HG02943 (cell line): ENCODE results near the gene FAM228B.
"Not testable (repeated sequence)": the region's sequence is repeated elsewhere in the genome, so short reads cannot be mapped to it uniquely, and the experiment has no call there.

Experiments used
- ATAC-seq: cut with Tn5 transposase; IDR thresholded peaks from one replicate; pipeline ENCODE4 v1.9.1; 2021; ENCODE audit warnings: mild to moderate bottlenecking, low read depth, moderate library complexity; ENCODE audit not compliant: unreplicated experiment

The FAM228B gene

GRCh38 chr2:24101992-24102391, 21.3 kb upstream of the FAM228B start:
- no peak for ATAC-seq

DNA sequence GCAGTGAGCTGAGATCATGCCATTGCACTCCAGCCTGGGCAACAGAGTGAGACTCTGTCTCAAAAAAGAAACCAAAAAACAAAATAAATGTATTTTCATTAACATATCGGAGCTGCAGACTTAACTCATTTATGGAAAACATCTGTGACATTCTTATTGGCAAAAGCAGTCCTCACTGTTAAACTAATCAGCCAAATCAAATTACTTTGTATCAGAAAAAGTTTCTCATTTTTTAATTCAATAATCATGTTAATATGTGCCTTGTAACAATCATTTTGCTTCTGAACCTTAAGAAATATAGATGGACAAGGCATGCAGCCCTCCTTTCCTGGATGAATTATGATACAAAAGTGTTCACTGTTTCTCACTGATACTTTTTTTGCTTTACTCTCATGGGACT, 20.6 kb upstream of the FAM228B start:
- no peak for ATAC-seq

- ATAC-seq: no peak
These were observed 19.1 kb upstream of the FAM228B start for GRCh38 chr2:24104110-24104650.

DNA sequence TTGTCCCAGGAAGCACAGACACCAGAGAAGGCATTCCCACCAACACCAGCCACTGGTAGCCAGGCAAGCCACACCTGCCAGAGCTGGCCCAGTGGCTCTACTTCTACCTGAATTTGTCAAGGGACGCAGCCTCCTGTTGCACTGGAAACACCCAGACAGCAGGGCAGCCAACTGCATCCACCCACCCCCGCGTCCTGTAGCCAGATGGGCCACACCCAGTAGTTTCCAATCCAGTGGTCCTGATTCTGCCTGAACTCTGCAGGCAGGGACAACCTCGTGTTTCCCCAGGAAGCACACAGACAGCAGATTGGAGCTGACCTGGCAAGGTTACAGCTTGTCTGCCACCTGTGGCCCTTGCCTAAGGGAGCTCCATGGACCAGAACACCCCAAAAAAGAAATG, 18.4 kb upstream of the FAM228B start:
- ATAC-seq: no peak

GRCh38 chr2:24105816-24106215, 17.5 kb upstream of the FAM228B start:
- ATAC-seq: no peak

GRCh38 chr2:24106786-24107185, 16.5 kb upstream of the FAM228B start:
- no peak for ATAC-seq

DNA sequence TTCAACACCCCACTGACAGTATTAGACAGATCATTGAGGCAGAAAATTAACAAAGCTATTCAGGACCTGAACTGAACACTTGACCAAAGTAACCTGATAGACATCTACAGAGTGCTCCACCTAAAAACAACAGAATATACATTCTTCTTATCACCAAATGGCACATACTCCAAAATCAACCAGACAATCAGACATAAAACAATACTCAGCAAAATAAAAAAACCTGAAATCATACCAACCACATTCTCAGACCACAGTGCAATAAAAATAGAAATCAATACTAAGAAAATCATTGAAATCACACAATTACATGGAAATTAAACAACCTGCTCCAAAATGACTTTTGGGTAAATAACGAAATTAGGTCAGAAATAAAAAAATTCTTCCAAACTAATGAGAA, 15.9 kb upstream of the FAM228B start:
- no peak for ATAC-seq

DNA sequence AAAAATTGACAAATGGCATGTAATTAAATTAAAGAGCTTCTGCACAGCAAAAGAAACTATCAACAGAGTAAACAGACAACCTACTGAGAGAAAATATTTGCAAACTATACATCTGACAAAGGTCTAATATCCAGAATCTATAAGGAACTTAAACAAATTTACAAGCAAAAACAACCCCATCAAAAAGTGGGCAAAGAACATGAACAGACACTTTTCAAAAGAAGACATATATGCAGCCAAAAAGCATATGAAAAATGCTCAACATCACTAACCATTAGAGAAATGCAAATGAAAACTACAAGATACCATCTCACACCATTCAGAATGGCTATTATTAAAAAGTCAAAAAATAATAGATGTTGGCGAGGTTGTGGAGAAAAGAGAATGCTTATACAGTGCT, 13.8 kb upstream of the FAM228B start:
- not testable (repeated sequence) for ATAC-seq

DNA sequence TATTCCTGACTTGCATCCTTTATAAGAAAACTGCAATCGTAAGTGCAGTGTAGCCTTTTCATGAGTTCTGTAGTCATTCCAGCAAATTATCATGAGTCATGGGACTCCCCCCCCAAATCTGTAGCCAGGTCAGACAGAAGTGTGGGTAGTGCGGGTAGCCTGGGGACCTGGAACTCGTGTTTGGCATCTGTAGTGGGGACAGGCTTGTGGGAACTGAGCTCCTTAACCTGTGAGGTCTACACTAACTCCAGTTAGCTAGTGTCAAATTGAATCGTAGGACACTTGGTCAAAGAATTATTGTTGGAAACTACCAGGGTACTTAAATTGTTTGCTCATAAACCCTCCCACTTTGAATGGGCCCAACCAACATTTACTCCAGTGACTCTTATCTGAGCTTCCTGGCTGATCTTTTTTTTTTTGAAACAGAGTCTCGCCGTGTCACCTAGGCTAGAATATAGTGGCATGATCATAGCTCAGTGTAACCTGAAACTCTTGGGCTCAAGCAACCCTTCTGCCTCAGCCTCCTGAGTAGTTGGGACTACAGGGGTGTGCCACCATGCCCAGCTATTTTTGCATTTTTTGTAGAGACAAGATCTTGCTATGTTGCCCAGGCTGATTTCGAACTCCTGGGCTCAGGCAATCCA, 12.5 kb upstream of the FAM228B start:
- no peak for ATAC-seq

DNA sequence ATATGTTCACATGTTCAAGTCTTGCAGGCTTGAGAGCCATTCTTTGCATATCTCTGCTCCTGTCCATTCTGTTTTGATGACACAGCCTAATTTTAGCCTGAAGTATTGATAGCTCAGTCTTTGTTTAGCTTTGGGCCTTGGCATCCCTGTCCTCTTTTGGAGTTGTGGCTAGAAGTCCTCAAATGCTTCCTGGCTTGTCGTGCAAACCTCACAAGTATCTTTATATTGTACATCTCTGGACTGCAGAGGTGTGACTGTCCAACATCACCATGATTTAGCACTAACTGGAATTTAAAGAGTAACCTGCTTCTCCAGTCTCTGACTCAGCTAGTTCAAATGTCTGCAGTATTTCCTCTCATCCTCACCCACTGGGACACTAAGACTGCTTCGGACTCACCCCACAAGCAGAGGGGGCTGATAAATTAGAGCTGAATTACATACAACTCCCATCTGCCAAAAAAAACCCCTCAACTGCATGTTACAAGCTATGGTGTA, 11.8 kb upstream of the FAM228B start:
- no peak for ATAC-seq

- ATAC-seq: no peak
These were observed 8.2 kb upstream of the FAM228B start for GRCh38 chr2:24115057-24115456.

GRCh38 chr2:24117902-24118301, 5.4 kb upstream of the FAM228B start:
- ATAC-seq: no peak

DNA sequence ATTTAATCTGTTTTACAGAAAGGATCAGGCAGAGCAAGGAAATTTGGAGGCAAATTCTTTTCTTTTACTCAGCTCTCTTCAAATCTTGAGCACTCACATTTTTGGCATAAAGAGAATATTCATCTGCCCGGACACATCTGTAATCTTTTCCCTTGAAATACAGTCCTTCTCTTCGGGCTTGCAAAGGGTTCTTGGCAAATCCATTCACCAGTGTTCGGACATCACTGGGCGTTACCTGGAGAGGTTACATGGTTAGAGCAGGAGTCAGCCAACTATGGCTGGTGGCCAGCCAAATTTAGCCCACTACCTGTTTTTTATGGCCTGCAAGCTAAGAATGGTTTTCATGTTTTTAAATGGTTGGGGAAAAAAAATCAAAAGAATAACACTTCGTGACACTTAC, 2.2 kb upstream of the FAM228B start:
- no peak for ATAC-seq

- ATAC-seq: no peak
These were observed 1.8 kb upstream of the FAM228B start for GRCh38 chr2:24121469-24121868.

GRCh38 chr2:24122366-24123194, 689 bp upstream of the FAM228B start:
- no peak for ATAC-seq

- ATAC-seq: peak; percentile 26
These were observed 782 bp downstream of the FAM228B start for GRCh38 chr2:24123922-24124580.

DNA sequence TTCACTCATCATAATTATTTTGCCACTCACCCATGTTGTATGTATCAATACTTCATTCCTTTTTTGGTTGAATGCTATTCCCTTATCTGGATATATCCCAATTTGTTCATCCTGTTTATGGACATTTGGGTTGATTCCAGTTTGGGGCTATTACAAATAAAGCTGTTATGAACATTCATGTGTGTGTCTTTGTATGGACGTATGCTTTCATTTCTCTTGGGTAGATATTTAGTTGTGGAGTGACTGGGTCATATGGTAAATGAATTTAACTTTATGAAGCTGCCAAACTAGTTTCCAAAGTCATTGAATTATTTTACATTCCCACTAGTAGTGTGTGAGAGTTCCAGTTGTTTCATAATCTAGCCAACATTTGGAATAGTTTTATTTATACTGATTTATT, 2.7 kb downstream of the FAM228B start:
- ATAC-seq: no peak

DNA sequence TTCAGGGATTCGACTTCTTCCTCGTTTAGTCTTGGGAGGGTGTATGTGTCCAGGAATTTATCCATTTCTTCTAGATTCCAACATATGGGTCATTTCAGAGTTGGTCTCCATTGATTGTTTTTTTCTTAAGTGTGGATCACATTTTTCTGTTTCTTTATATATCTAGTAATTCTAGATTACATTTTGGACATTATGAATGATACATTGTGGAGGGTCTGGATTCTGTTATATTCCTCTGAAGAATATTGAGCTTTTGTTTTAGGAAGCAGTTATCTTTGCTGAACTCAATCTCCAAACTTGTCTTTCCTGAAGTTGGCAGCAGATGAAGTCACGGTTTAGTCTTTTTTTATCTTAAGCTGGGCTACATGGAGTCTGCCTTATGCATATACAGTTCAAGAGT, 9.3 kb downstream of the FAM228B start:
- ATAC-seq: no peak

GRCh38 chr2:24140305-24140704, 17.0 kb downstream of the FAM228B start:
- not testable (repeated sequence) for ATAC-seq

GRCh38 chr2:24147364-24147763, 24.1 kb downstream of the FAM228B start:
- ATAC-seq: no peak
